ENCODE results near the gene SPAG6. TPM values are rescaled to one million over a fixed set of nuclear protein-coding genes. Genes with fewer than 3 reads are reported as not detected.

The SPAG6 gene
- total and polyA plus RNA-seq, 2 experiments from 2014 or later: 0.21 TPM; not detected in 1

DNA sequence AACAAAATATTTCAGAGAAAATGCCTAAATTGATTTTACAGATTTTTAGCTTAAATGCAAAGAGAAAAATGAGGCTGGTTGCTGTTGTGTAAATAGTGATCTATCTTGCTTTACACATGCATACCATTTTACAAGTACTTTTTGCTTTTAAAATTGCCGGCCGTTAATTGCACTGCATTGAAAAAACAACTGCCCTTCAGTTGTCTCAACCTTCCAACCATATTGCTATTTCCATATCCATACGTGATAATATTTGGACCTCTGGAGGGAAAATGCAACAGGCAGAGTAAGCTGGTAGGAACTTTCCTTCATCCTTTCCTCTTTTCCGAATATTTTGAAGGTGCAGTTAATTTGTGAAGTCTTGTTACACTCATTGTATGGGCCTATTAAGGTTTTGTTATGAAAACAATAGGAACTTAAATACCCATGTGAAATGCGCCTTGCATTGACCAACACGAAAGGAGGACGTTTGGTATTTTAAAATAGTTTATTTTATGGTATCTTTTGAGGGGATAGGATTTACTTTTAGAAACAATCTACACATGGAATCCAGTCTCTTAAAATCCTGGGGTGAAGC, 13.1 kb upstream of the SPAG6 start:
- no peaks in the 10 kb centered on the region for H3K79me2 ChIP-seq (replicated peaks; ENCODE audit: insufficient read depth)
- H3K36me3 ChIP-seq (ENCODE audit: insufficient read depth): no peaks in the 10 kb centered on the region
- H3K4me1 ChIP-seq (ENCODE audit: insufficient read depth): peaks cover 44% of the 10 kb centered on the region
- H4K20me1 ChIP-seq (replicated peaks; ENCODE audit: insufficient read depth): peaks cover 28% of the 10 kb centered on the region; the same call in 1 of the 2 replicates
- H3K4me3 ChIP-seq: no peak overlapping the region
- H3K27me3 Mint-ChIP-seq (ENCODE audit: insufficient read depth, low read depth, poor library complexity): peaks cover 83% of the 10 kb centered on the region
- DNase-seq (ENCODE audit: low spot score) (no peak), ATAC-seq (no peak)
- no peak overlapping the region for H3K27ac Mint-ChIP-seq
- no peaks in the 10 kb centered on the region; the same call in 2 of the 3 replicates for H3K36me3 Mint-ChIP-seq (ENCODE audit: low read depth)
- no peak overlapping the region for H2AFZ ChIP-seq
- peaks cover 3% of the 10 kb centered on the region; the same call in 2 of the 3 replicates for H3K9me3 Mint-ChIP-seq
- H3K9me2 ChIP-seq (ENCODE audit: insufficient read depth): no peaks in the 10 kb centered on the region
- peaks cover 22% of the 10 kb centered on the region for H3K4me1 Mint-ChIP-seq
- no peak overlapping the region for H3K4me2 ChIP-seq
- H3F3A ChIP-seq (replicated peaks; ENCODE audit: low read depth): peaks cover 14% of the 10 kb centered on the region
- TF ChIP-seq ZNF331 (CRISPR knock-in tag; IDR thresholded peaks at IDR 0.05; ENCODE audit: low read depth) (no peak), ETS1 (IDR thresholded peaks at IDR 0.05) (no peak), JUNB (IDR thresholded peaks at IDR 0.05; ENCODE audit: unreplicated experiment) (no peak), NANOG (IDR thresholded peaks at IDR 0.05; ENCODE audit: borderline replicate concordance) (0 out of 2 replicates have a peak, but pooled peaks have one; percentile 59), EZH2 (IDR thresholded peaks at IDR 0.05; ENCODE audit: low read depth, unreplicated experiment) (peak; percentile 93), EZH2phosphoT487 (IDR thresholded peaks at IDR 0.05; ENCODE audit: unreplicated experiment) (peak; percentile 41), CREB1 (CRISPR knock-in tag; IDR thresholded peaks at IDR 0.05; ENCODE audit: low read depth) (no peak)
- TF ChIP-seq, protein P1, sequence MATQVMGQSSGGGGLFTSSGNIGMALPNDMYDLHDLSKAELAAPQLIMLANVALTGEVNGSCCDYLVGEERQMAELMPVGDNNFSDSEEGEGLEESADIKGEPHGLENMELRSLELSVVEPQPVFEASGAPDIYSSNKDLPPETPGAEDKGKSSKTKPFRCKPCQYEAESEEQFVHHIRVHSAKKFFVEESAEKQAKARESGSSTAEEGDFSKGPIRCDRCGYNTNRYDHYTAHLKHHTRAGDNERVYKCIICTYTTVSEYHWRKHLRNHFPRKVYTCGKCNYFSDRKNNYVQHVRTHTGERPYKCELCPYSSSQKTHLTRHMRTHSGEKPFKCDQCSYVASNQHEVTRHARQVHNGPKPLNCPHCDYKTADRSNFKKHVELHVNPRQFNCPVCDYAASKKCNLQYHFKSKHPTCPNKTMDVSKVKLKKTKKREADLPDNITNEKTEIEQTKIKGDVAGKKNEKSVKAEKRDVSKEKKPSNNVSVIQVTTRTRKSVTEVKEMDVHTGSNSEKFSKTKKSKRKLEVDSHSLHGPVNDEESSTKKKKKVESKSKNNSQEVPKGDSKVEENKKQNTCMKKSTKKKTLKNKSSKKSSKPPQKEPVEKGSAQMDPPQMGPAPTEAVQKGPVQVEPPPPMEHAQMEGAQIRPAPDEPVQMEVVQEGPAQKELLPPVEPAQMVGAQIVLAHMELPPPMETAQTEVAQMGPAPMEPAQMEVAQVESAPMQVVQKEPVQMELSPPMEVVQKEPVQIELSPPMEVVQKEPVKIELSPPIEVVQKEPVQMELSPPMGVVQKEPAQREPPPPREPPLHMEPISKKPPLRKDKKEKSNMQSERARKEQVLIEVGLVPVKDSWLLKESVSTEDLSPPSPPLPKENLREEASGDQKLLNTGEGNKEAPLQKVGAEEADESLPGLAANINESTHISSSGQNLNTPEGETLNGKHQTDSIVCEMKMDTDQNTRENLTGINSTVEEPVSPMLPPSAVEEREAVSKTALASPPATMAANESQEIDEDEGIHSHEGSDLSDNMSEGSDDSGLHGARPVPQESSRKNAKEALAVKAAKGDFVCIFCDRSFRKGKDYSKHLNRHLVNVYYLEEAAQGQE (IDR thresholded peaks at IDR 0.05; ENCODE audit: unreplicated experiment): no peak
- no peak overlapping the region for H3K27ac ChIP-seq (ENCODE audit: low read depth)
- H3K4me3 Mint-ChIP-seq: no peak overlapping the region
- H3K27me3 ChIP-seq (ENCODE audit: insufficient read depth): peaks cover 100% of the 10 kb centered on the region

- ATAC-seq (no peak), DNase-seq (ENCODE audit: low spot score) (no peak)
- Mint-ChIP-seq H3K27me3 (ENCODE audit: insufficient read depth, low read depth, poor library complexity) (peaks cover 87% of the 10 kb centered on the region), H3K36me3 (ENCODE audit: low read depth) (no peaks in the 10 kb centered on the region; the same call in 2 of the 3 replicates), H3K27ac (no peak overlapping the region), H3K9me3 (peaks cover 3% of the 10 kb centered on the region; the same call in 2 of the 3 replicates), H3K4me3 (peak overlapping the region; percentile 55), H3K4me1 (peaks cover 25% of the 10 kb centered on the region)
- Histone ChIP-seq H3K9me2 (ENCODE audit: insufficient read depth) (no peaks in the 10 kb centered on the region), H3K79me2 (replicated peaks; ENCODE audit: insufficient read depth) (no peaks in the 10 kb centered on the region), H4K20me1 (replicated peaks; ENCODE audit: insufficient read depth) (peaks cover 38% of the 10 kb centered on the region; the same call in 1 of the 2 replicates), H3K27ac (ENCODE audit: low read depth) (no peak overlapping the region), H3K4me3 (peak overlapping the region; percentile 50), H3K4me2 (peak overlapping the region; percentile 79), H3K36me3 (ENCODE audit: insufficient read depth) (no peaks in the 10 kb centered on the region), H3K27me3 (ENCODE audit: insufficient read depth) (peaks cover 100% of the 10 kb centered on the region), H3F3A (replicated peaks; ENCODE audit: low read depth) (peaks cover 24% of the 10 kb centered on the region), H3K4me1 (ENCODE audit: insufficient read depth) (peaks cover 48% of the 10 kb centered on the region), H2AFZ (no peak overlapping the region)
- TF ChIP-seq STAT1 (IDR thresholded peaks at IDR 0.05; ENCODE audit: unreplicated experiment) (no peak), EZH2 (IDR thresholded peaks at IDR 0.05; ENCODE audit: low read depth, unreplicated experiment) (peak; percentile 91)
These were observed 11.9 kb upstream of the SPAG6 start for GRCh38 chr10:22333167-22333974.
